ENCODE measurements around the gene HSD17B7.
"Not testable (repeated sequence)": the region's sequence is repeated elsewhere in the genome, so short reads cannot be mapped to it uniquely, and the experiment has no call there.

The HSD17B7 gene

DNA sequence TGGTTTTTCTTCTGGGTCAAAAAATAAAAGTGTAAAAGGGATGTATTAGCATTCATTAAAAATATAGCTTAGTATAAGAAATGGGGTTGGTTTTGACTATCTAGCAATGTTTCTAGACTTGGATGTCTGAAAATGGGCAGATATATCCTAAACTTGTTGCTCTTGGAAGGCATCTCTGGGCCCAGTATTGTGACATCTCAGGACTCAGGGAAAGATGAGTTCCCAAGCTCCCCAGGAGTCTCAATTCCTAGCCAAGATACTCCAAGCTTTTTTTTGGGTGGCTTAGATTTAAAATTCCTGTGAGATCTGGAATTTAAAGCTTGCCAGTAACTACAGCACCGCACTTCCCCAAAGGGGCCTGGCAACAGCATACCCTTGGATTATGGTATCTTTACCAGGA lies 11.5 kb upstream of the HSD17B7 start:
- Mint-ChIP-seq H3K9me3 (no peaks in the 10 kb centered on the region), H3K27me3 (peaks cover 22% of the 10 kb centered on the region), H3K4me1 (no peaks in the 10 kb centered on the region), H3K36me3 (ENCODE audit: insufficient read depth) (no peaks in the 10 kb centered on the region), H3K4me3 (no peak overlapping the region), H3K27ac (ENCODE audit: low read depth) (no peak overlapping the region)
- no peak for DNase-seq (ENCODE audit: low spot score in 2 of 2)
- ATAC-seq (replicated peaks; ENCODE audit: extremely low read depth, poor library complexity, severe bottlenecking): no peak

DNA sequence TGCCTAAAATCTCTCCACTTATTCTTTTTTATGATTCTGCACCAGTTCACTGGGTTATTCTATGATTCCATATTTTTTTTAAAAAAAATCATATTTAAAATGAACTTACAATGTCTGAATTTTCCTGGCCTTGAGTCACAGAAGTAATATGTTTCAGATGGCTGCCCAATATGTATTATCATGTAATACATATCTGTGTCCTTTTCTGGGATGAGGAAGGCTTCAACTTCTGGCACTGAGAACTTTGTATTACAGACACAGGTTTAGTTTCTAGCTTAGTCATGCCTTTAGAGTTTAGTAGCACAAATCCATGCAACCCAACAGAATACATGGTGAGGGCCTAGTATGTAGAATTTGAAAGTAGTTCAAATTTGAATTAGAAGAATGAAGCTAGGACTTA lies 7.8 kb upstream of the HSD17B7 start:
- H3K9me3 Mint-ChIP-seq: no peaks in the 10 kb centered on the region
- no peak for DNase-seq (ENCODE audit: low spot score in 2 of 2)
- no peaks in the 10 kb centered on the region for H3K4me1 Mint-ChIP-seq
- no peak for ATAC-seq (replicated peaks; ENCODE audit: extremely low read depth, poor library complexity, severe bottlenecking)
- H3K27ac Mint-ChIP-seq (ENCODE audit: low read depth): no peak overlapping the region
- H3K27me3 Mint-ChIP-seq: peaks cover 9% of the 10 kb centered on the region
- H3K36me3 Mint-ChIP-seq (ENCODE audit: insufficient read depth): no peaks in the 10 kb centered on the region
- H3K4me3 Mint-ChIP-seq: no peak overlapping the region

DNA sequence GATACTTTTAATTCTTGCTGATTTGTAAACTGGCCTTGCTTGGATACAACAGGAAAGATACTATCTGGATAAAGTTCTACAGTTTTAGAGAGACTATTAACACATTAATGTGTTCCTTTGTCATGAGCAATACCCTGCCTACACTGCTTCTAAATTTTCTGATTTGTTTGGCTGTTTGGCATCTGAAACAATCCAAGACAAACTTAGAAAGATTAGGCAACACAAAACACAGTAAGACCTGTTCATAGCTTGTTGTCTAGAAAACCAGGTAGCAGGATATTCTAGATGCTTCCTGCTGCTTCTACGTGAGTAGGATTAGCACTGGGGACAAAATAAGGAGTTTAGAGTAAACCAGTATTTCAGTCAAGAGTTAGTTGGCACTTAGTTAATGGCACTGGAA lies 5.6 kb upstream of the HSD17B7 start:
- ATAC-seq (replicated peaks; ENCODE audit: extremely low read depth, poor library complexity, severe bottlenecking); H3K36me3 Mint-ChIP-seq (ENCODE audit: insufficient read depth); H3K9me3 Mint-ChIP-seq; DNase-seq (ENCODE audit: low spot score in 2 of 2); H3K27ac Mint-ChIP-seq (ENCODE audit: low read depth); H3K4me3 Mint-ChIP-seq; H3K27me3 Mint-ChIP-seq; H3K4me1 Mint-ChIP-seq: not testable (repeated sequence)

DNA sequence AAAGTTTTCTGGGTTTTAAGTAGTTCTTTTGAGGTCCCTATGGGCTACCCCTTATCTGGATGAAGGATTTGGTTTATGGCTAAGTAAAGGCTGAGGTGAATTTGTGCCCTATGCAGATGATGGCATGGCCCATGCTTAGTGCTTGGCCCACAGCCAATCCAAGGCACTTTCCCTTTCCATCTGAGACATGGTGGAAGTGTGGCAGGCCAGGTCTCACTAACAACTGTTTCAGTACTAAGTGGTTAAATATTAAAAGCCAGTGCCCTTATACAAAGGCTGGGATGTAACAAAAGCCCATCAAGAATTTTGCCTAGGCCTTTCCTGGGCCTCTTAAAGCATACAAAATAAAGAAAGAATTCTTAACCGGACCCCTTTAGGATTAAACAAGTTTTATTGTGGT lies 1.7 kb upstream of the HSD17B7 start:
- H3K27ac Mint-ChIP-seq (ENCODE audit: low read depth); H3K9me3 Mint-ChIP-seq; ATAC-seq (replicated peaks; ENCODE audit: extremely low read depth, poor library complexity, severe bottlenecking); H3K36me3 Mint-ChIP-seq (ENCODE audit: insufficient read depth); DNase-seq (ENCODE audit: low spot score in 2 of 2); H3K4me1 Mint-ChIP-seq; H3K27me3 Mint-ChIP-seq; H3K4me3 Mint-ChIP-seq: not testable (repeated sequence)

GRCh38 chr1:162790985-162791357 lies 469 bp downstream of the HSD17B7 start:
- H3K4me1 Mint-ChIP-seq; DNase-seq (ENCODE audit: low spot score in 2 of 2); H3K9me3 Mint-ChIP-seq; H3K27me3 Mint-ChIP-seq: not testable (repeated sequence)
- peak; percentile 43 for ATAC-seq (replicated peaks; ENCODE audit: extremely low read depth, poor library complexity, severe bottlenecking)
- Mint-ChIP-seq H3K27ac (ENCODE audit: low read depth) (peak overlapping the region; percentile 92), H3K36me3 (ENCODE audit: insufficient read depth) (peaks cover 14% of the 10 kb centered on the region), H3K4me3 (peak overlapping the region; percentile 84)

- not testable (repeated sequence) for H3K27me3 Mint-ChIP-seq; H3K4me1 Mint-ChIP-seq; DNase-seq (ENCODE audit: low spot score in 2 of 2); H3K4me3 Mint-ChIP-seq; H3K9me3 Mint-ChIP-seq; H3K27ac Mint-ChIP-seq (ENCODE audit: low read depth); ATAC-seq (replicated peaks; ENCODE audit: extremely low read depth, poor library complexity, severe bottlenecking)
- peaks cover 36% of the 10 kb centered on the region for H3K36me3 Mint-ChIP-seq (ENCODE audit: insufficient read depth)
Measured at GRCh38 chr1:162794284-162794683, 3.8 kb downstream of the HSD17B7 start.

GRCh38 chr1:162796617-162797279 lies 6.2 kb downstream of the HSD17B7 start:
- ATAC-seq (replicated peaks; ENCODE audit: extremely low read depth, poor library complexity, severe bottlenecking); H3K4me3 Mint-ChIP-seq; H3K9me3 Mint-ChIP-seq; DNase-seq (ENCODE audit: low spot score in 2 of 2); H3K4me1 Mint-ChIP-seq; H3K27ac Mint-ChIP-seq (ENCODE audit: low read depth); H3K27me3 Mint-ChIP-seq: not testable (repeated sequence)
- peaks cover 47% of the 10 kb centered on the region for H3K36me3 Mint-ChIP-seq (ENCODE audit: insufficient read depth)

GRCh38 chr1:162799995-162800830 lies 9.7 kb downstream of the HSD17B7 start:
- DNase-seq (ENCODE audit: low spot score in 2 of 2); H3K27ac Mint-ChIP-seq (ENCODE audit: low read depth); ATAC-seq (replicated peaks; ENCODE audit: extremely low read depth, poor library complexity, severe bottlenecking); H3K4me1 Mint-ChIP-seq; H3K9me3 Mint-ChIP-seq; H3K27me3 Mint-ChIP-seq; H3K4me3 Mint-ChIP-seq: not testable (repeated sequence)
- H3K36me3 Mint-ChIP-seq (ENCODE audit: insufficient read depth): peaks cover 59% of the 10 kb centered on the region

GRCh38 chr1:162807503-162807902 lies 17.0 kb downstream of the HSD17B7 start:
- not testable (repeated sequence) for H3K27ac Mint-ChIP-seq (ENCODE audit: low read depth); H3K4me3 Mint-ChIP-seq; DNase-seq (ENCODE audit: low spot score in 2 of 2); ATAC-seq (replicated peaks; ENCODE audit: extremely low read depth, poor library complexity, severe bottlenecking); H3K9me3 Mint-ChIP-seq; H3K4me1 Mint-ChIP-seq; H3K27me3 Mint-ChIP-seq
- peaks cover 39% of the 10 kb centered on the region for H3K36me3 Mint-ChIP-seq (ENCODE audit: insufficient read depth)

DNA sequence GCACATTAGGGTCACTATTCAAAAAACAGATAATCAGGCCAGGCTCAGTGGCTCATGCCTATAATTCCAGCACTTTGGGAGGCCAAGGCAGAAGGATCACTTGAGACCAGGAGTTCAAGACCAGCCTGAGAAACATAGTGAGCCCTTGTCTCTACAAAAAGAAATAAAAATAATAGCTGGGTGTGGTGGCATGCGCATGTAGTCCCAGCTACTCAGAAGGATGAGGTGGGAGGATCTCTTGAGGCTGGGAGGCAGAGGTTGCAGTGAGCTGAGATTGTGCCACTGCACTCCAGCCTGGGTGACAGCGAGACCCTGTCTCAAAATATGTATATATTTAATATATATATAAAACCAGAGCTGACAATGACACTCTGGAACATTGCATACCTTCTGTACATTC lies 21.9 kb downstream of the HSD17B7 start:
- H3K27me3 Mint-ChIP-seq; H3K4me1 Mint-ChIP-seq; H3K4me3 Mint-ChIP-seq; ATAC-seq (replicated peaks; ENCODE audit: extremely low read depth, poor library complexity, severe bottlenecking); H3K9me3 Mint-ChIP-seq; DNase-seq (ENCODE audit: low spot score in 2 of 2); H3K27ac Mint-ChIP-seq (ENCODE audit: low read depth): not testable (repeated sequence)
- H3K36me3 Mint-ChIP-seq (ENCODE audit: insufficient read depth): peaks cover 11% of the 10 kb centered on the region

GRCh38 chr1:162818136-162818535 lies 27.6 kb downstream of the HSD17B7 start:
- not testable (repeated sequence) for H3K27ac Mint-ChIP-seq (ENCODE audit: low read depth); H3K4me3 Mint-ChIP-seq; ATAC-seq (replicated peaks; ENCODE audit: extremely low read depth, poor library complexity, severe bottlenecking); H3K9me3 Mint-ChIP-seq; H3K36me3 Mint-ChIP-seq (ENCODE audit: insufficient read depth); H3K27me3 Mint-ChIP-seq; DNase-seq (ENCODE audit: low spot score in 2 of 2)
- peaks cover 15% of the 10 kb centered on the region for H3K4me1 Mint-ChIP-seq

- ATAC-seq (replicated peaks; ENCODE audit: extremely low read depth, poor library complexity, severe bottlenecking); DNase-seq (ENCODE audit: low spot score in 2 of 2); H3K36me3 Mint-ChIP-seq (ENCODE audit: insufficient read depth); H3K27me3 Mint-ChIP-seq; H3K27ac Mint-ChIP-seq (ENCODE audit: low read depth); H3K9me3 Mint-ChIP-seq; H3K4me3 Mint-ChIP-seq: not testable (repeated sequence)
- peaks cover 19% of the 10 kb centered on the region for H3K4me1 Mint-ChIP-seq
Measured at GRCh38 chr1:162818666-162819065, 28.2 kb downstream of the HSD17B7 start.

Data from central memory CD8-positive, alpha-beta T cell (primary cell).